Measurements from ENCODE around the gene RAD51B.

The RAD51B gene

GRCh38 chr14:68246074-68246785, 426.7 kb downstream of the RAD51B start:
- no peak for TF ChIP-seq CTCF (conservative IDR thresholded peaks at IDR 0.05; ENCODE audit: control insufficient read depth, insufficient read depth, low read depth, low read length)
- no peak for DNase-seq (ENCODE audit: low read depth)
- no peak overlapping the region for H3K4me3 ChIP-seq (ENCODE audit: control insufficient read depth, low read depth, low read length)

- H3K4me3 ChIP-seq (ENCODE audit: control insufficient read depth, low read depth, low read length), result no peak overlapping the region
- no peak for DNase-seq (ENCODE audit: low read depth)
- no peak for TF ChIP-seq CTCF (conservative IDR thresholded peaks at IDR 0.05; ENCODE audit: control insufficient read depth, insufficient read depth, low read depth, low read length)
Observed at GRCh38 chr14:68246786-68247105, 427.2 kb downstream of the RAD51B start.

GRCh38 chr14:68247274-68247673, 427.7 kb downstream of the RAD51B start:
- DNase-seq (ENCODE audit: low read depth), result no peak
- no peak overlapping the region for H3K4me3 ChIP-seq (ENCODE audit: control insufficient read depth, low read depth, low read length)
- no peak for TF ChIP-seq CTCF (conservative IDR thresholded peaks at IDR 0.05; ENCODE audit: control insufficient read depth, insufficient read depth, low read depth, low read length)

GRCh38 chr14:68247676-68248268, 428.2 kb downstream of the RAD51B start:
- DNase-seq (ENCODE audit: low read depth), result peak; percentile 84
- TF ChIP-seq CTCF (conservative IDR thresholded peaks at IDR 0.05; ENCODE audit: control insufficient read depth, insufficient read depth, low read depth, low read length), result no peak
- no peak overlapping the region for H3K4me3 ChIP-seq (ENCODE audit: control insufficient read depth, low read depth, low read length)

GRCh38 chr14:68248481-68249255, 429.1 kb downstream of the RAD51B start:
- peak; percentile 53 for TF ChIP-seq CTCF (conservative IDR thresholded peaks at IDR 0.05; ENCODE audit: control insufficient read depth, insufficient read depth, low read depth, low read length)
- no peak overlapping the region for H3K4me3 ChIP-seq (ENCODE audit: control insufficient read depth, low read depth, low read length)
- DNase-seq (ENCODE audit: low read depth), result peak; percentile 87

GRCh38 chr14:68249661-68250451, 430.3 kb downstream of the RAD51B start:
- H3K4me3 ChIP-seq (ENCODE audit: control insufficient read depth, low read depth, low read length), result no peak overlapping the region
- peak; percentile 79 for DNase-seq (ENCODE audit: low read depth)
- TF ChIP-seq CTCF (conservative IDR thresholded peaks at IDR 0.05; ENCODE audit: control insufficient read depth, insufficient read depth, low read depth, low read length), result no peak

All from fibroblast of mammary gland (primary cell).